ENCODE data around the gene TPGS2. TPM values are rescaled to one million over a fixed set of nuclear protein-coding genes. Genes with fewer than 3 reads are reported as not detected.
"Not testable (repeated sequence)": the region's sequence is repeated elsewhere in the genome, so short reads cannot be mapped to it uniquely, and the experiment has no call there.

The TPGS2 gene
- total RNA-seq (63.0 TPM), polyA plus RNA-seq (ENCODE audit: insufficient read depth, low read depth, low replicate concordance) (75.0 TPM)
- long read RNA-seq, donor 1, full-length matches to known transcripts = 36 of 86 reads
- long read RNA-seq, donor 1, partial matches to known transcripts = 50 of 86 reads
- long read RNA-seq, donor 1, other reads (novel, unspliced or antisense) = 0 of 86 reads
- long read RNA-seq, donor 2, full-length matches to known transcripts = 24 of 24 reads
- long read RNA-seq, donor 2, partial matches to known transcripts = 0 of 24 reads
- long read RNA-seq, donor 2, other reads (novel, unspliced or antisense) = 0 of 24 reads
- long read RNA-seq, donor 3, full-length matches to known transcripts = 34 of 34 reads
- long read RNA-seq, donor 3, partial matches to known transcripts = 0 of 34 reads
- long read RNA-seq, donor 3, other reads (novel, unspliced or antisense) = 0 of 34 reads
- long read RNA-seq, donor 4, full-length matches to known transcripts = 25 of 62 reads
- long read RNA-seq, donor 4, partial matches to known transcripts = 37 of 62 reads
- long read RNA-seq, donor 4, other reads (novel, unspliced or antisense) = 0 of 62 reads
- long read RNA-seq, donor 5, full-length matches to known transcripts = 1 of 1 reads
- long read RNA-seq, donor 5, partial matches to known transcripts = 0 of 1 reads
- long read RNA-seq, donor 5, other reads (novel, unspliced or antisense) = 0 of 1 reads
- long read RNA-seq, donor 6, full-length matches to known transcripts = 24 of 24 reads
- long read RNA-seq, donor 6, partial matches to known transcripts = 0 of 24 reads
- long read RNA-seq, donor 6, other reads (novel, unspliced or antisense) = 0 of 24 reads
- long read RNA-seq, donor 7, full-length matches to known transcripts = 40 of 52 reads
- long read RNA-seq, donor 7, partial matches to known transcripts = 2 of 52 reads
- long read RNA-seq, donor 7, other reads (novel, unspliced or antisense) = 10 of 52 reads
- long read RNA-seq, donor 8, full-length matches to known transcripts = 30 of 30 reads
- long read RNA-seq, donor 8, partial matches to known transcripts = 0 of 30 reads
- long read RNA-seq, donor 8, other reads (novel, unspliced or antisense) = 0 of 30 reads
- long read RNA-seq, donor 9, full-length matches to known transcripts = 21 of 21 reads
- long read RNA-seq, donor 9, partial matches to known transcripts = 0 of 21 reads
- long read RNA-seq, donor 9, other reads (novel, unspliced or antisense) = 0 of 21 reads
- long read RNA-seq, donor 10, full-length matches to known transcripts = 18 of 18 reads
- long read RNA-seq, donor 10, partial matches to known transcripts = 0 of 18 reads
- long read RNA-seq, donor 10, other reads (novel, unspliced or antisense) = 0 of 18 reads

GRCh38 chr18:36828630-36829361 lies at the start of gene TPGS2, which contains the start of gene KIAA1328:
TSS of gene TPGS2 (minus strand) at chr18:36829002. CDS start at chr18:36828767, 235 bp downstream.
TSS of gene KIAA1328 (plus strand) at chr18:36829127. CDS start at chr18:36829139, 12 bp downstream.
- Histone ChIP-seq H3K9me3 (ENCODE audit: control insufficient read depth in 2 of 3, insufficient read depth in 1 of 3, low read length in 3 of 3) (no peaks in the 10 kb centered on the region), H3K27ac (ENCODE audit: low read depth in 2 of 2, low read length in 2 of 2) (peak within 1 kb of the TSS; percentile 85), H3K4me1 (ENCODE audit: control insufficient read depth in 2 of 3, insufficient read depth in 2 of 3, low read depth in 1 of 3, low read length in 3 of 3) (peaks cover 0 to 13% (median 2%) of the 10 kb centered on the region in 3 donors), H3K36me3 (ENCODE audit: control insufficient read depth in 2 of 3, insufficient read depth in 3 of 3, low read length in 3 of 3) (no peaks in the 10 kb centered on the region), H3K9ac (ENCODE audit: low read length in 3 of 3) (peak within 1 kb of the TSS; percentile 83 to 92 (median 91)), H3K27me3 (ENCODE audit: control insufficient read depth, insufficient read depth, low read length) (no peaks in the 10 kb centered on the region), H3K4me3 (ENCODE audit: low read length in 3 of 3) (peak within 1 kb of the TSS; percentile 80 to 99 (median 96))
- intact Hi-C loops (cut with DNase I) = no loop called here
- no peak for TF ChIP-seq CTCF (IDR thresholded peaks at IDR 0.05; ENCODE audit: borderline replicate concordance, extremely low read depth, insufficient read depth)
- DNase-seq = peak; percentile 88 to 95 (median 92)
- FAIRE-seq = no peak

DNA sequence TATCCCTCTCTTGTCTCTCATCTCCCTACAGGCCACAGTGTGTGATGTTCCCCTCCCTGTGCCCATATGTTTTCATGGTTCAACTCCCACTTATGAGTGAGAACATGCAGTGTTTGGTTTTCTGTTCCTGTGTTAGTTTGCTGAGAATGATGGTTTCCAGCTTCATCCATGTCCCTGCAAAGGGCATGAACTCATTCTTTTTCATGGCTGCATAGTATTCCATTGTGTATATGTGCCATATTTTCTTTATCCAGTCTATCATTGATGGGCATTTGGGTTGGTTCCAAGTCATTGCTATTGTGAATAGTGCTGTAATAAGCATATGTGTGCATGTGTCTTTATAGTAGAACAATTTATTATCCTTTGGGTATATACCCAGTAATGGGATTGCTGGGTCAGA lies 45.0 kb upstream of the TPGS2 start:
- H3K9me3 ChIP-seq (ENCODE audit: control insufficient read depth in 2 of 3, insufficient read depth in 1 of 3, low read length in 3 of 3); intact Hi-C loops (cut with DNase I); H3K4me1 ChIP-seq (ENCODE audit: control insufficient read depth in 2 of 3, insufficient read depth in 2 of 3, low read depth in 1 of 3, low read length in 3 of 3); H3K27me3 ChIP-seq (ENCODE audit: control insufficient read depth, insufficient read depth, low read length); H3K36me3 ChIP-seq (ENCODE audit: control insufficient read depth in 2 of 3, insufficient read depth in 3 of 3, low read length in 3 of 3); FAIRE-seq; H3K9ac ChIP-seq (ENCODE audit: low read length in 3 of 3); DNase-seq; H3K4me3 ChIP-seq (ENCODE audit: low read length in 3 of 3); H3K27ac ChIP-seq (ENCODE audit: low read depth in 2 of 2, low read length in 2 of 2): not testable (repeated sequence)

- DNase-seq (peak in 2 of 5 donors; percentile 36 to 48), FAIRE-seq (no peak)
- intact Hi-C loops (cut with DNase I) = no loop called here
- no peak for TF ChIP-seq CTCF (IDR thresholded peaks at IDR 0.05; ENCODE audit: borderline replicate concordance, extremely low read depth, insufficient read depth)
- no peak overlapping the region for H3K27ac ChIP-seq (ENCODE audit: low read depth in 2 of 2, low read length in 2 of 2)
- H3K4me1 ChIP-seq (ENCODE audit: control insufficient read depth in 2 of 3, insufficient read depth in 2 of 3, low read depth in 1 of 3, low read length in 3 of 3) = no peaks in the 10 kb centered on the region
- no peak overlapping the region for H3K4me3 ChIP-seq (ENCODE audit: low read length in 3 of 3)
- H3K27me3 ChIP-seq (ENCODE audit: control insufficient read depth, insufficient read depth, low read length) = no peaks in the 10 kb centered on the region
- no peaks in the 10 kb centered on the region for H3K9me3 ChIP-seq (ENCODE audit: control insufficient read depth in 2 of 3, insufficient read depth in 1 of 3, low read length in 3 of 3)
- no peak overlapping the region for H3K9ac ChIP-seq (ENCODE audit: low read length in 3 of 3)
- H3K36me3 ChIP-seq (ENCODE audit: control insufficient read depth in 2 of 3, insufficient read depth in 3 of 3, low read length in 3 of 3) = no peaks in the 10 kb centered on the region
Observed at GRCh38 chr18:36872329-36872728, 43.5 kb upstream of the TPGS2 start.
